ENCODE data around the gene STAT1.

The STAT1 gene

GRCh38 chr2:191013932-191014652 is at the start of gene STAT1:
Gene STAT1, minus strand, starts transcription at chr2:191014171. Its CDS starts 4,168 bp downstream, at chr2:191010003.
- DNase-seq = peak; percentile 61

GRCh38 chr2:191063584-191063983 is 49.6 kb upstream of the STAT1 start:
- no peak for DNase-seq

GRCh38 chr2:191061381-191061980 is 47.5 kb upstream of the STAT1 start:
- DNase-seq = no peak

GRCh38 chr2:191059308-191059707 is 45.3 kb upstream of the STAT1 start:
- DNase-seq = no peak

GRCh38 chr2:191056228-191056627 is 42.3 kb upstream of the STAT1 start:
- DNase-seq = no peak

GRCh38 chr2:191053256-191053655 is 39.3 kb upstream of the STAT1 start:
- no peak for DNase-seq

- DNase-seq = peak; percentile 39
These were observed 38.1 kb upstream of the STAT1 start for GRCh38 chr2:191051825-191052778.

GRCh38 chr2:191051177-191051576 is 37.2 kb upstream of the STAT1 start:
- DNase-seq = no peak

GRCh38 chr2:191050640-191050987 is 36.6 kb upstream of the STAT1 start:
- DNase-seq = no peak

- DNase-seq = peak; percentile 35
These were observed 36.0 kb upstream of the STAT1 start for GRCh38 chr2:191049728-191050639.

GRCh38 chr2:191048073-191048472 is 34.1 kb upstream of the STAT1 start:
- no peak for DNase-seq

GRCh38 chr2:191045141-191045540 is 31.2 kb upstream of the STAT1 start:
- DNase-seq = no peak

- no peak for DNase-seq
These were observed 29.5 kb upstream of the STAT1 start for GRCh38 chr2:191043438-191043837.

GRCh38 chr2:191041418-191042161 is 27.6 kb upstream of the STAT1 start:
- no peak for DNase-seq

GRCh38 chr2:191039616-191040015 is 25.6 kb upstream of the STAT1 start:
- no peak for DNase-seq

- DNase-seq = no peak
These were observed 24.8 kb upstream of the STAT1 start for GRCh38 chr2:191038741-191039140.

- no peak for DNase-seq
These were observed 24.3 kb upstream of the STAT1 start for GRCh38 chr2:191038241-191038725.

- no peak for DNase-seq
These were observed 23.4 kb upstream of the STAT1 start for GRCh38 chr2:191037351-191037750.

GRCh38 chr2:191036363-191036762 is 22.4 kb upstream of the STAT1 start:
- no peak for DNase-seq

GRCh38 chr2:191032588-191033429 is 18.8 kb upstream of the STAT1 start:
- no peak for DNase-seq

GRCh38 chr2:191031256-191031655 is 17.3 kb upstream of the STAT1 start:
- no peak for DNase-seq
